HEK293T (cell line): ENCODE data around the gene CERK.
"Not testable (repeated sequence)": the region's sequence is repeated elsewhere in the genome, so short reads cannot be mapped to it uniquely, and the experiment has no call there.

ENCODE experiments used
- CTCF ChIA-PET: fragments of 350-600 bp; formaldehyde crosslinking; extraction: SDS; loops from one replicate; lab custom pipeline; 2021; ENCODE audit warnings: antibody characterized with exemption, inconsistent platforms; lab: Yijun Ruan, JAX
- POLR2A ChIA-PET: fragments of 350-600 bp; formaldehyde crosslinking; extraction: SDS; loops from one replicate; lab custom pipeline; 2020; ENCODE audit warnings: antibody characterized with exemption, inconsistent platforms; lab: Yijun Ruan, JAX
- DNase-seq: peaks from one replicate; pipeline ENCODE4 v3.0.0; 2012; ENCODE audit warnings: mixed read lengths; ENCODE audit errors: extremely low spot score
- ARNT ChIP-seq: fragments of 450-650 bp; IDR thresholded peaks from 2 replicates; pipeline ENCODE4 v1.6.1; 2017; ENCODE audit warnings: mild to moderate bottlenecking
- BHLHE40 ChIP-seq: fragments of 450-650 bp; IDR thresholded peaks from 2 replicates; pipeline ENCODE4 v1.6.1; 2016; ENCODE audit warnings: mild to moderate bottlenecking, moderate library complexity, borderline replicate concordance
- CTBP1 ChIP-seq: fragments of 450-650 bp; IDR thresholded peaks from 2 replicates; pipeline ENCODE4 v1.6.1; 2016; ENCODE audit warnings: borderline replicate concordance
- ELF4 ChIP-seq: fragments of 450-650 bp; IDR thresholded peaks from 2 replicates; pipeline ENCODE4 v1.6.1; 2017; ENCODE audit warnings: antibody characterized with exemption
- FOXA1 ChIP-seq: fragments of 450-650 bp; IDR thresholded peaks from 2 replicates; pipeline ENCODE4 v1.6.1; 2016; ENCODE audit warnings: mild to moderate bottlenecking
- FOXK2 ChIP-seq: fragments of 450-650 bp; IDR thresholded peaks from 2 replicates; pipeline ENCODE4 v1.6.1; 2016; ENCODE audit warnings: mild to moderate bottlenecking
- FOXM1 ChIP-seq: fragments of 450-650 bp; IDR thresholded peaks from 2 replicates; pipeline ENCODE4 v1.6.1; 2017; ENCODE audit warnings: mild to moderate bottlenecking, borderline replicate concordance
- HDGF ChIP-seq: fragments of 450-650 bp; IDR thresholded peaks from 2 replicates; pipeline ENCODE4 v1.6.1; 2017; ENCODE audit warnings: antibody characterized with exemption, borderline replicate concordance
- L3MBTL2 ChIP-seq: fragments of 450-650 bp; conservative IDR thresholded peaks from 2 replicates; pipeline ENCODE4 v1.6.1; 2016; ENCODE audit warnings: mild to moderate bottlenecking
- LEF1 ChIP-seq: fragments of 450-650 bp; IDR thresholded peaks from 2 replicates; pipeline ENCODE4 v1.6.1; 2017; ENCODE audit warnings: mild to moderate bottlenecking, borderline replicate concordance
- NFRKB ChIP-seq: fragments of 450-650 bp; IDR thresholded peaks from 2 replicates; pipeline ENCODE4 v1.6.1; 2016; ENCODE audit warnings: mild to moderate bottlenecking, moderate library complexity
- SP1 ChIP-seq: fragments of 450-650 bp; IDR thresholded peaks from 2 replicates; pipeline ENCODE4 v1.6.1; 2017
- SUZ12 ChIP-seq: fragments of 450-650 bp; IDR thresholded peaks from 2 replicates; pipeline ENCODE4 v1.6.1; 2016; ENCODE audit warnings: mild to moderate bottlenecking
- TARDBP ChIP-seq: fragments of 450-650 bp; IDR thresholded peaks from 2 replicates; pipeline ENCODE4 v1.6.1; 2016
- ZNF384 ChIP-seq: fragments of 450-650 bp; IDR thresholded peaks from 2 replicates; pipeline ENCODE4 v1.6.1; 2016
- TF ChIP-seq, protein P1 (sequence below): fragments of 450-650 bp; IDR thresholded peaks from 2 replicates; pipeline ENCODE4 v1.6.1; 2016

The CERK gene

DNA sequence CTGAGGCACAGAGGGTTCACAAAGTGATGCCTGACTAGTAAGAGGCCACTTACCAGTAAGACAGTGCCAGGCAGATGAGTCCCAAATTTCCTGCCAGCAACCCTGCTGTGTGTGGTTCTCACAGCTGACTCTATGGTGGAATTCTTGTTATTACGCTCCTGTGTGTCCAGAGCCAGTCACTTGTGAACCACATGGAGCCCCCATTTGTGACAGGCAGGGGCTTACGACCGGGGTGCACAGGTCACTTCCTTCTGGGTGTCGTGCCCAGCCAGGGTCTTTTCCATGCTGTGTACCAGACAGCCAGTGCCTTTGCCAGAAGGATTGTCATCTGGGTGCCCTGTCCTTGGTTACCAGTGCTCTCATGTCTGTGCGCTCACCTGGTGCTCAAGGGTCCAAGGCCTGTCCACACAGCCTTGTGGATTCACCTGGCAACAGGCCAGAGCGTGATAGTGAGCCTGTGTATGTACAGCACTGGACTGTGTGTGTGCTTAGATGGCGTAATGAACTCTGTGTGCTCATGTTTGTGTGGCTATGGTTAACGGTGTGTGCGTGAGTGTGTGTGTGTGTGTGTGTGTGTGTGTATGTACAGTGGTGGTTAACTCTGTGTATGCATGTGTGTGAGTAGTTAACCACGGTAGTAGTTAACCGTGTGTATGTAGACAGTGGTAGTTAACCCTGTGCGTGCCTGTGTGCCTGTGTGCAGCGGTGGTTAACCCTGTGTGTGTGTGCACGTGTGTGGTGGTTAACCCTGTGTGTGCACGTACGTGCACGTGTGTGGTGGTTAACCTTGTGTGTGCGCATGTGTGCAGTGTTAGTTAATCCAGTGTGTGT lies 99.2 kb downstream of the CERK start:
- TF ChIP-seq FOXA1 = no peak
- no peak for TF ChIP-seq FOXM1
- no peak for TF ChIP-seq TARDBP
- TF ChIP-seq HDGF = no peak
- TF ChIP-seq CTBP1 = no peak
- TF ChIP-seq ZNF384 = no peak
- TF ChIP-seq FOXK2 = no peak
- TF ChIP-seq NFRKB = no peak
- TF ChIP-seq SUZ12 = no peak
- TF ChIP-seq SP1 = no peak
- no peak for TF ChIP-seq ARNT
- no peak for TF ChIP-seq ELF4
- TF ChIP-seq L3MBTL2 = no peak
- no peak for TF ChIP-seq LEF1
- TF ChIP-seq, protein P1, sequence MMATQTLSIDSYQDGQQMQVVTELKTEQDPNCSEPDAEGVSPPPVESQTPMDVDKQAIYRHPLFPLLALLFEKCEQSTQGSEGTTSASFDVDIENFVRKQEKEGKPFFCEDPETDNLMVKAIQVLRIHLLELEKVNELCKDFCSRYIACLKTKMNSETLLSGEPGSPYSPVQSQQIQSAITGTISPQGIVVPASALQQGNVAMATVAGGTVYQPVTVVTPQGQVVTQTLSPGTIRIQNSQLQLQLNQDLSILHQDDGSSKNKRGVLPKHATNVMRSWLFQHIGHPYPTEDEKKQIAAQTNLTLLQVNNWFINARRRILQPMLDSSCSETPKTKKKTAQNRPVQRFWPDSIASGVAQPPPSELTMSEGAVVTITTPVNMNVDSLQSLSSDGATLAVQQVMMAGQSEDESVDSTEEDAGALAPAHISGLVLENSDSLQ = no peak
- TF ChIP-seq BHLHE40 = no peak
- POLR2A ChIA-PET = no interaction called here
- CTCF ChIA-PET = no interaction called here
- no peak for DNase-seq

DNA sequence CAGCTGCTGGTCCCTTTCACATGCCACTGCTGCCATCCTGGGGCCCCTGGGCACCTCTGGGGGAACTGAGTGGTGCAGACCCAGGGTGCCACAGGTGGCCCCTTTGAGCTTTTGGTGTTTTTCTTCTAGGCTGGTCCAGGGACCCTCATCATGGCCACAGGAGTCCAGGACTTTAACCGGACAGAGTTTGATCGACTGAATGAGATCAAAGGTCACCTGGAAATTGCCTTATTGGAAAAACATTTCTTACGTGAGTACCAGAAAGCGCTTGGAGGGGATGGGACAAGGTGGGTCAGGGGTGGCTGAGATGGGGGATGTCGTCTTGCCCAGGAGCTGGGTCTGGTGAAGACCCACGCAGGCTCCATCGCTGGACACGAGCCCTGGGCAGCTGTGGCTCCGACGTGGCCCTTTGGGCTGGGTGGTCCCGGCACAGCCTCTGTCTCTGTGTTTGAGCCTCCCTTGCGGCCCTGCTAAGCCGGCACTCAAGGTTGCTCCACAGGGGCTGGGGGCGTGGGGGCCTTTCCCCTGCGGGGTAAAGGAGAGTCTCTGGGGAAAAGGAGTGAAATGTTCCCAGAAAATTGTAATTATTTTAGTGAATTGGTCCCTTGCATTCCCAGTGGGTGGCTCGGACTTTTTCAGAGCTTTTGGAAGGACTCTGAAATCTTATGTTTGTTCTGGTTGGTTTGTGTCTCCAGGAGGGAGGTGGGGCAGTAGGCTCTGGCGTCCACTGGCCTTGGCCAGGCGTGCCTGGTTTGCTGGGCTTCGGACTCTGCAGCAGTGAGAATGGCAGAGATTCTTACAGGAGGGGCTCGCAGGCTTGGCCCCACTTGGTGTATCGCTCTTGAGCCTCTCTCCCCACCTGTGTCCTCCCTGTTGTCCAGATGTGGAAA lies 100.1 kb downstream of the CERK start:
- TF ChIP-seq LEF1 (no peak), ELF4 (no peak), ARNT (no peak), BHLHE40 (no peak), L3MBTL2 (no peak), FOXA1 (no peak), SP1 (no peak), CTBP1 (no peak), FOXM1 (no peak), TARDBP (no peak), HDGF (no peak), ZNF384 (no peak)
- no peak for DNase-seq
- CTCF ChIA-PET = no interaction called here
- POLR2A ChIA-PET = no interaction called here

DNA sequence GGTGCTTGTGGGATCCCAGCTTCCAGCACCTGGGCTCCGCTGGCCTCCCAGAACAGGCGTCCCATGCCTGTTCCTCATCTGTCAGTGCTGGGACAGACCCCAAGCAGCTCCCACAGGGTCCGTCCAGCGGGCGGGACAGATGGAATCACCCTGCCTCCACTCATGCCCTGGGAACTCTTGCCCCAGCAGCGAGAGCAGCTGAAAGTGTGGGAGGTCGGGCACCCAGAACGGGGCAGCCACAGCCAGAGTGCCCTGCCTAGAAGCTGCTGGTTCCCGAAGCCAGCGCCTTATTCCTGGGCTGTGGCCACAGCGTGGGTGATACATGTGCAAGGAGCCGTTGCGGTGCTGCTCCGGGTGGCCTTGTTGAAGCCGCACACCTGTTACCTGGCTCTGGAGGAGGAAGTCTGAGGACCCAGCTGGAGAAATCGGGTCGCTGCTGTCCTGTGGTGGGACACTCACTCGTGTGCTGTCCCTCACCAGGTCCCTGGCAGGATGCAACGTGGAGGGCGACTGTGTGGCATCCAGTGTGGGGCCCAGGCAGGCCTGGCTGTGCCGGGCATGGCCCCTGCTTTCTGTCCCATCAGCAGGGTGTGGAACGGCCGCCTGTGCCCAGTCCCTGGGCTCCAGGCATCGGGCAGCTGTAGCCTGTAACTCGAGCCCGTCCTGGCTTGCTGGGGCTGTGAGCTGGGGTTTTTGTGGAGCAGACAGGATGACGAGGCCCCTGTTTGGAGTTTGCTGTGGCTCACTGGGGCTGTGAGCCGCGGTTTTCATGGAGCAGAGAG lies 101.6 kb downstream of the CERK start:
- CTCF ChIA-PET = interaction anchor here (0.7 kb wide), 1 partner anchor 265 kb away, joined by 3 read pairs; no protein-coding TSS in a partner anchor
- POLR2A ChIA-PET = interaction anchor here (1.0 kb wide), 1 partner anchor 126 kb away, joined by 3 read pairs; the partner anchor contains the start of gene TBC1D22A
- TF ChIP-seq NFRKB = no peak
- no peak for TF ChIP-seq FOXK2
- TF ChIP-seq LEF1 = no peak
- TF ChIP-seq, protein P1 = no peak
- TF ChIP-seq CTBP1 = no peak
- no peak for TF ChIP-seq BHLHE40
- TF ChIP-seq ARNT = no peak
- TF ChIP-seq SUZ12 = no peak
- TF ChIP-seq HDGF = no peak
- TF ChIP-seq ZNF384 = no peak
- TF ChIP-seq FOXM1 = no peak
- no peak for TF ChIP-seq SP1
- no peak for TF ChIP-seq TARDBP
- TF ChIP-seq L3MBTL2 = no peak
- no peak for DNase-seq

DNA sequence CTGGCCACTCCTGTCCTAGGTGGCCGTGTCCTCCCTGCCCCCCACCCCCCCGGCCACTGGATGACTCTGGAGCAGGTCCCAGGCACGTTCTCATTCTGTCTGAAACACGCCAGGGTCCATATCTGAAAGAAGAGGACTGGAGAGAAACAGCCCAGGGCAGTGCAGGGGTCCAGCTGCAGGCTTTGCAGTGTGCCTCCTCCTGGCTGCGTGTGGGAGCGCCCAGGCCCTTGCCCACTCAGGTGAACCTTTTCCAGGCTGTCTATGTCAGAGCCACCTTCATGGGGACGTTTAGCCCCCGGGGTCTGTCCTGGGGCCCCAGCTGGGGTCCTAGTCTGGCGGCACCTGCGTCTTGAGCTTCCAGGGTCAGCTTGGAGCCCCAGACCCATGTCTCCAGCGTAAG lies 102.3 kb downstream of the CERK start:
- TF ChIP-seq BHLHE40 (no peak), SUZ12 (no peak), L3MBTL2 (no peak), ZNF384 (no peak)
- TF ChIP-seq, protein P1 = no peak
- ChIA-PET CTCF (interaction anchor here (0.7 kb wide), 1 partner anchor 264 kb away, joined by 3 read pairs; no protein-coding TSS in a partner anchor), POLR2A (no interaction called here)
- no peak for DNase-seq

DNA sequence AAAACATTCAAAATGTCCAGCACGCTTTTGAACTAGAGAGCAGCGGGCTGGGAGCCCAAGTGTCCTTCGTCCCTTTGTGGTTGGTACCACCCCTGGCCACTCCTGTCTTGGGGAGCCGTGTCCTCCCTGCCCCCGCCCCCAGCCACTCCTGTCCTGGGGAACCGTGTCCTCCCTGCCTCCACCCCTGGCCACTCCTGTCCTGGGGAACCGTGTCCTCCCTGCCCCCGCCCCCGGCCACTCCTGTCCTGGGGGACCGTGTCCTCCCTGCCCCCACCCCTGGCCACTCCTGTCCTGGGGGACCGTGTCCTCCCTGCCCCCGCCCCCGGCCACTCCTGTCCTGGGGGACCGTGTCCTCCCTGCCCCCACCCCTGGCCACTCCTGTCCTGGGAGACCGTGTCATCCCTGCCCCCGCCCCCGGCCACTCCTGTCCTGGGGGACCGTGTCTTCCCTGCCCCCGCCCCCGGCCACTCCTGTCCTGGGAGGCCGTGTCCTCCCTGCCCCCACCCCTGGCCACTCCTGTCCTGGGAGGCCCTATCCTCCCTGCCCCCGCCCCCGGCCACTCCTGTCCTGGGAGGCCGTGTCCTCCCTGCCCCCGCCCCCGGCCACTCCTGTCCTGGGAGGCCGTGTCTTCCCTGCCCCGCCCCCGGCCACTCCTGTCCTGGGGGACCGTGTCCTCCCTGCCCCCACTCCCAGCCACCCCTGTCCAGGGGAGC lies 102.9 kb downstream of the CERK start:
- POLR2A ChIA-PET, CTCF ChIA-PET, DNase-seq: not testable (repeated sequence)
